PFSK-1 (cell line): Measurements from ENCODE around the gene PRKCQ.

Experiments
- FOXP2 ChIP-seq: optimal IDR thresholded peaks from 2 replicates; pipeline ENCODE3; 2011; ENCODE audit warnings: borderline replicate concordance, control low read depth, inconsistent platforms; ENCODE audit not compliant: insufficient read depth; ENCODE audit errors: extremely low read length, extremely low read depth
- POLR2AphosphoS5 ChIP-seq: IDR thresholded peaks from 2 replicates; pipeline ENCODE4 v1.6.1; 2012; ENCODE audit warnings: low read depth, mild to moderate bottlenecking, control low read depth, low read length, moderate library complexity
- REST ChIP-seq, 2 experiments: IDR thresholded peaks; 2 replicates each; pipeline versions ENCODE4 v1.6.1 to v1.8.0; 2011 to 2012; ENCODE audit warnings: low read depth in 2 of 2, low read length in 2 of 2, control low read depth in 1 of 2, inconsistent platforms in 1 of 2, mild to moderate bottlenecking in 1 of 2, moderate library complexity in 1 of 2; ENCODE audit not compliant: insufficient read depth in 1 of 2
- SIN3A ChIP-seq: IDR thresholded peaks from 2 replicates; pipeline ENCODE4 v1.6.1; 2012; ENCODE audit warnings: mild to moderate bottlenecking, low read length, moderate library complexity, borderline replicate concordance; ENCODE audit not compliant: insufficient read depth
- TAF1 ChIP-seq: IDR thresholded peaks from 2 replicates; pipeline ENCODE4 v1.6.1; 2012; ENCODE audit warnings: low read length, control low read depth, borderline replicate concordance; ENCODE audit not compliant: insufficient read depth

The PRKCQ gene

GRCh38 chr10:6482737-6483357, 97.2 kb downstream of the PRKCQ start:
- TF ChIP-seq TAF1 = no peak
- no peak for TF ChIP-seq FOXP2
- no peak for TF ChIP-seq REST (IDR thresholded peaks at IDR 0.05; ENCODE audit: insufficient read depth in 1 of 2, low read depth in 2 of 2, low read length in 2 of 2)
- no peak for TF ChIP-seq POLR2AphosphoS5
- no peak for TF ChIP-seq SIN3A

GRCh38 chr10:6478722-6479121, 101.4 kb downstream of the PRKCQ start:
- TF ChIP-seq POLR2AphosphoS5 (no peak), FOXP2 (no peak), TAF1 (no peak), SIN3A (no peak), REST (IDR thresholded peaks at IDR 0.05; ENCODE audit: insufficient read depth in 1 of 2, low read depth in 2 of 2, low read length in 2 of 2) (no peak)

DNA sequence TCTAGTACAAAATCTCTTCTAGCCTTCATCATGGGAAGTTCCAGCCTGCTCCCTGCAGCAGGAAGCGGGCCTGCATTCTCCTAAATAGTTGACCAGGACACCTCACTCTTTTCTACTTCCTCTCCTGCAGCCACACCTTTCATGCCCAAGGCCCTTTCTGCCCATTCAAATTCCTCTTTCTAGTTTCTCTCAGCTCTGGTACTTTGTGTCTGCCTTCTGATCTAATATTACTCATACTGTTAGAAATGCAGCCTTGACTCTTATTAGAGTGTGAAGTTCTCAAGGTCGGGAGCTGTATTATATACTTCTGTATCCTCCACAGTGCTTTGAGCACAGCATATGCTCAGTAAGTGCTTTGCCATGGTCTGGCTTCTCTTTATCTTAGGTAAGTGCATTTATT, 103.1 kb downstream of the PRKCQ start:
- no peak for TF ChIP-seq TAF1
- TF ChIP-seq SIN3A = no peak
- TF ChIP-seq FOXP2 = no peak
- no peak for TF ChIP-seq POLR2AphosphoS5
- no peak for TF ChIP-seq REST (IDR thresholded peaks at IDR 0.05; ENCODE audit: insufficient read depth in 1 of 2, low read depth in 2 of 2, low read length in 2 of 2)

DNA sequence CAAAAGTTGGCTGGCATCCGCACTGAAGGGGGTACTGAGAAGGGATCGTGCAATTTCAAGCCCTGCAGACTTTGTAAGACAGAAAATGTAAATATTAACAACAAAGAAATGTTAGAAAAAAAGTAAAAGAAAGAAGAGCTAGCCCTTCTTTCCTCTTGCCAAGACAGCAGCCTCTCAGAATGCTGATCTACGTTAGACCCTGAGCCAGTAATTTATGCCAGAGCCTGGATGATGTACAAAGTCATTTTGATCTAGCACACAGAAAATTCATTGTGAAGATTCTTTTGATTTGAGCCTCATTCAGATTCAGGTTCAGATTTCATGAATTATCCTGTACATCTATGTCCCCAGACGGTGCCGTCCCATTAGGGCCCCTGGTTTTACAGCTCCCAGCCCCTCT, 105.2 kb downstream of the PRKCQ start:
- TF ChIP-seq REST (IDR thresholded peaks at IDR 0.05; ENCODE audit: insufficient read depth in 1 of 2, low read depth in 2 of 2, low read length in 2 of 2) (no peak), POLR2AphosphoS5 (no peak), SIN3A (no peak), FOXP2 (no peak), TAF1 (no peak)
